ENCODE data around the gene MED12L. TPM values are rescaled to one million over a fixed set of nuclear protein-coding genes. Genes with fewer than 3 reads are reported as not detected.
A peak's percentile ranks its signal among the peaks of the same experiment; 100 is the strongest.
"Not testable (repeated sequence)": the region's sequence is repeated elsewhere in the genome, so short reads cannot be mapped to it uniquely, and the experiment has no call there.

Gene MED12L
- total RNA-seq, 2 donors from 2014 or later, result 3.3 to 6.4 TPM

GRCh38 chr3:151232991-151233390 lies 147.5 kb downstream of the MED12L start:
- Mint-ChIP-seq H3K9me3 (no peaks in the 10 kb centered on the region), H3K27me3 (no peaks in the 10 kb centered on the region), H3K36me3 (ENCODE audit: low read depth) (no peaks in the 10 kb centered on the region), H3K4me3 (no peak overlapping the region), H3K27ac (no peak overlapping the region), H3K4me1 (peaks cover 21% of the 10 kb centered on the region)
- ATAC-seq (replicated peaks), result no peak

- Mint-ChIP-seq H3K4me3 (no peak overlapping the region), H3K9me3 (no peaks in the 10 kb centered on the region), H3K36me3 (ENCODE audit: low read depth) (no peaks in the 10 kb centered on the region), H3K27me3 (no peaks in the 10 kb centered on the region), H3K4me1 (peaks cover 14% of the 10 kb centered on the region), H3K27ac (no peak overlapping the region)
- ATAC-seq (replicated peaks), result no peak
Measured at GRCh38 chr3:151234825-151235224, 149.4 kb downstream of the MED12L start.

GRCh38 chr3:151236316-151236715 lies 150.9 kb downstream of the MED12L start:
- H3K27me3 Mint-ChIP-seq, result no peaks in the 10 kb centered on the region
- no peaks in the 10 kb centered on the region for H3K9me3 Mint-ChIP-seq
- ATAC-seq (replicated peaks), result no peak
- H3K36me3 Mint-ChIP-seq (ENCODE audit: low read depth), result no peaks in the 10 kb centered on the region
- H3K27ac Mint-ChIP-seq, result no peak overlapping the region
- peaks cover 1% of the 10 kb centered on the region for H3K4me1 Mint-ChIP-seq
- H3K4me3 Mint-ChIP-seq, result no peak overlapping the region

- no peak for ATAC-seq (replicated peaks)
- Mint-ChIP-seq H3K4me3 (no peak overlapping the region), H3K27ac (no peak overlapping the region), H3K36me3 (ENCODE audit: low read depth) (no peaks in the 10 kb centered on the region), H3K4me1 (no peaks in the 10 kb centered on the region), H3K27me3 (no peaks in the 10 kb centered on the region), H3K9me3 (no peaks in the 10 kb centered on the region)
Measured at GRCh38 chr3:151236736-151237135, 151.3 kb downstream of the MED12L start.

- H3K9me3 Mint-ChIP-seq; ATAC-seq (replicated peaks); H3K27ac Mint-ChIP-seq; H3K4me3 Mint-ChIP-seq; H3K36me3 Mint-ChIP-seq (ENCODE audit: low read depth); H3K27me3 Mint-ChIP-seq; H3K4me1 Mint-ChIP-seq: not testable (repeated sequence)
Measured at GRCh38 chr3:151242006-151242405, 156.5 kb downstream of the MED12L start.

GRCh38 chr3:151248772-151249337 lies 163.4 kb downstream of the MED12L start:
- H3K27me3 Mint-ChIP-seq, result no peaks in the 10 kb centered on the region
- H3K9me3 Mint-ChIP-seq, result no peaks in the 10 kb centered on the region
- no peaks in the 10 kb centered on the region for H3K4me1 Mint-ChIP-seq
- no peak overlapping the region for H3K4me3 Mint-ChIP-seq
- no peak for ATAC-seq (replicated peaks)
- H3K36me3 Mint-ChIP-seq (ENCODE audit: low read depth), result no peaks in the 10 kb centered on the region
- H3K27ac Mint-ChIP-seq, result no peak overlapping the region

- Mint-ChIP-seq H3K4me3 (no peak overlapping the region), H3K27me3 (no peaks in the 10 kb centered on the region), H3K36me3 (ENCODE audit: low read depth) (no peaks in the 10 kb centered on the region), H3K4me1 (no peaks in the 10 kb centered on the region), H3K27ac (no peak overlapping the region), H3K9me3 (no peaks in the 10 kb centered on the region)
- no peak for ATAC-seq (replicated peaks)
Measured at GRCh38 chr3:151256749-151257148, 171.3 kb downstream of the MED12L start.

- no peak for ATAC-seq (replicated peaks)
- Mint-ChIP-seq H3K27me3 (no peaks in the 10 kb centered on the region), H3K4me3 (no peak overlapping the region), H3K9me3 (no peaks in the 10 kb centered on the region), H3K27ac (no peak overlapping the region), H3K36me3 (ENCODE audit: low read depth) (no peaks in the 10 kb centered on the region), H3K4me1 (no peaks in the 10 kb centered on the region)
Measured at GRCh38 chr3:151259664-151260063, 174.2 kb downstream of the MED12L start.

- H3K36me3 Mint-ChIP-seq (ENCODE audit: low read depth), result no peaks in the 10 kb centered on the region
- H3K9me3 Mint-ChIP-seq, result no peaks in the 10 kb centered on the region
- H3K27me3 Mint-ChIP-seq, result no peaks in the 10 kb centered on the region
- ATAC-seq (replicated peaks), result no peak
- H3K4me1 Mint-ChIP-seq, result no peaks in the 10 kb centered on the region
- H3K4me3 Mint-ChIP-seq, result no peak overlapping the region
- H3K27ac Mint-ChIP-seq, result no peak overlapping the region
Measured at GRCh38 chr3:151262871-151263525, 177.5 kb downstream of the MED12L start.

GRCh38 chr3:151264605-151265004 lies 179.1 kb downstream of the MED12L start:
- ATAC-seq (replicated peaks), result no peak
- Mint-ChIP-seq H3K4me3 (no peak overlapping the region), H3K36me3 (ENCODE audit: low read depth) (peaks cover 5% of the 10 kb centered on the region), H3K27me3 (no peaks in the 10 kb centered on the region), H3K4me1 (peaks cover 8% of the 10 kb centered on the region), H3K27ac (no peak overlapping the region), H3K9me3 (no peaks in the 10 kb centered on the region)

- Mint-ChIP-seq H3K4me3 (no peak overlapping the region), H3K27me3 (no peaks in the 10 kb centered on the region), H3K36me3 (ENCODE audit: low read depth) (peaks cover 5% of the 10 kb centered on the region), H3K27ac (no peak overlapping the region), H3K9me3 (no peaks in the 10 kb centered on the region), H3K4me1 (peaks cover 13% of the 10 kb centered on the region)
- ATAC-seq (replicated peaks), result no peak
Measured at GRCh38 chr3:151265166-151265565, 179.7 kb downstream of the MED12L start.

- Mint-ChIP-seq H3K27me3 (no peaks in the 10 kb centered on the region), H3K4me3 (no peak overlapping the region), H3K9me3 (no peaks in the 10 kb centered on the region), H3K4me1 (peaks cover 13% of the 10 kb centered on the region), H3K36me3 (ENCODE audit: low read depth) (peaks cover 5% of the 10 kb centered on the region), H3K27ac (no peak overlapping the region)
- ATAC-seq (replicated peaks), result no peak
Measured at GRCh38 chr3:151265866-151266265, 180.4 kb downstream of the MED12L start.

GRCh38 chr3:151267066-151267465 lies 181.6 kb downstream of the MED12L start:
- Mint-ChIP-seq H3K4me1 (peaks cover 13% of the 10 kb centered on the region), H3K4me3 (no peak overlapping the region), H3K27me3 (no peaks in the 10 kb centered on the region), H3K9me3 (no peaks in the 10 kb centered on the region), H3K27ac (no peak overlapping the region), H3K36me3 (ENCODE audit: low read depth) (peaks cover 5% of the 10 kb centered on the region)
- ATAC-seq (replicated peaks), result no peak

GRCh38 chr3:151268267-151269235 lies 183.1 kb downstream of the MED12L start:
- Mint-ChIP-seq H3K27ac (peak overlapping the region; percentile 88), H3K4me3 (peak overlapping the region; percentile 70), H3K4me1 (peaks cover 13% of the 10 kb centered on the region), H3K27me3 (no peaks in the 10 kb centered on the region), H3K36me3 (ENCODE audit: low read depth) (peaks cover 5% of the 10 kb centered on the region), H3K9me3 (no peaks in the 10 kb centered on the region)
- peak; percentile 90 for ATAC-seq (replicated peaks)

GRCh38 chr3:151269631-151270030 lies 184.2 kb downstream of the MED12L start:
- Mint-ChIP-seq H3K27me3 (no peaks in the 10 kb centered on the region), H3K4me1 (peaks cover 13% of the 10 kb centered on the region), H3K36me3 (ENCODE audit: low read depth) (peaks cover 5% of the 10 kb centered on the region), H3K4me3 (no peak overlapping the region), H3K27ac (no peak overlapping the region), H3K9me3 (no peaks in the 10 kb centered on the region)
- no peak for ATAC-seq (replicated peaks)

Measured in activated T-helper 17 cell treated with anti-CD3 and anti-CD28 coated beads, Interleukin-2, amount 50 U/mL, for 72 hours (primary cell).